GM21723 (cell line): ENCODE data around the gene AIFM2.
"Not testable (repeated sequence)": the region's sequence is repeated elsewhere in the genome, so short reads cannot be mapped to it uniquely, and the experiment has no call there.

Source experiments
- ATAC-seq: cut with Tn5 transposase; IDR thresholded peaks from one replicate; pipeline ENCODE4 v1.9.1; 2021; ENCODE audit warnings: mild to moderate bottlenecking, moderate library complexity; ENCODE audit not compliant: unreplicated experiment

The AIFM2 gene

GRCh38 chr10:70123817-70124216 is 8.8 kb downstream of the AIFM2 start:
- ATAC-seq: no peak

- ATAC-seq: not testable (repeated sequence)
These were observed 9.5 kb downstream of the AIFM2 start for GRCh38 chr10:70123166-70123565.

GRCh38 chr10:70122742-70123141 is 9.9 kb downstream of the AIFM2 start:
- no peak for ATAC-seq

GRCh38 chr10:70121281-70121949 is 11.2 kb downstream of the AIFM2 start:
- no peak for ATAC-seq

- no peak for ATAC-seq
These were observed 12.2 kb downstream of the AIFM2 start for GRCh38 chr10:70120417-70120816.

- ATAC-seq: no peak
These were observed 13.0 kb downstream of the AIFM2 start for GRCh38 chr10:70119623-70120022.

- no peak for ATAC-seq
These were observed 13.4 kb downstream of the AIFM2 start for GRCh38 chr10:70119197-70119596.

- no peak for ATAC-seq
These were observed 14.4 kb downstream of the AIFM2 start for GRCh38 chr10:70118196-70118595.

GRCh38 chr10:70117646-70118045 is 15.0 kb downstream of the AIFM2 start:
- ATAC-seq: no peak

- ATAC-seq: peak; percentile 59
These were observed 16.5 kb downstream of the AIFM2 start for GRCh38 chr10:70115948-70116682.

- no peak for ATAC-seq
These were observed 17.7 kb downstream of the AIFM2 start for GRCh38 chr10:70114902-70115301.

GRCh38 chr10:70112071-70112470 is 20.6 kb downstream of the AIFM2 start:
- ATAC-seq: no peak

- no peak for ATAC-seq
These were observed 21.1 kb downstream of the AIFM2 start for GRCh38 chr10:70111496-70111895.

GRCh38 chr10:70109064-70109729 is 23.4 kb downstream of the AIFM2 start:
- no peak for ATAC-seq

- ATAC-seq: peak; percentile 62
These were observed 25.4 kb downstream of the AIFM2 start for GRCh38 chr10:70106958-70107791.

- no peak for ATAC-seq
These were observed 31.0 kb downstream of the AIFM2 start for GRCh38 chr10:70101668-70102067.

- ATAC-seq: not testable (repeated sequence)
These were observed 31.5 kb downstream of the AIFM2 start for GRCh38 chr10:70101068-70101562.

GRCh38 chr10:70098271-70098670 is 34.4 kb downstream of the AIFM2 start:
- ATAC-seq: no peak

GRCh38 chr10:70097459-70097858 is 35.2 kb downstream of the AIFM2 start:
- ATAC-seq: no peak

GRCh38 chr10:70096705-70097420 is 35.8 kb downstream of the AIFM2 start:
- no peak for ATAC-seq
